Panc1 (cell line): ENCODE measurements around the gene FEM1B. TPM values are rescaled to one million over a fixed set of nuclear protein-coding genes. Genes with fewer than 3 reads are reported as not detected.

ENCODE experiments used
- total RNA-seq: library from RNA; stranded (reverse); gene quantifications from one replicate; pipeline ENCODE4 v1.2.1, GENCODE V29; 2021; ENCODE audit not compliant: unreplicated experiment

The FEM1B gene
- total RNA-seq, 1 experiment from 2014 or later, result 34.8 TPM

Other genes starting within 250 kb of the FEM1B start
- gene PIAS1, start 223.4 kb upstream of the FEM1B start, total RNA-seq, result 44.5 TPM
- 5.4 TPM for gene CALML4, start 72.4 kb upstream of the FEM1B start, total RNA-seq
- gene CLN6, start 48.0 kb upstream of the FEM1B start, total RNA-seq, result 68.7 TPM
- gene ITGA11, start 154.4 kb downstream of the FEM1B start, total RNA-seq, result 0.28 TPM